Ramos (cell line): ENCODE data around the gene LCN10.
"Not testable (repeated sequence)": the region's sequence is repeated elsewhere in the genome, so short reads cannot be mapped to it uniquely, and the experiment has no call there.

Experiments used
- in situ Hi-C: fragments of 300-500 bp; cut with MboI; formaldehyde crosslinking; loops from one replicate; pipeline ENCODE4 v1.14.3; 2022; ENCODE audit warnings: low sequenced_read_pairs; ENCODE audit not compliant: unreplicated experiment

The LCN10 gene

DNA sequence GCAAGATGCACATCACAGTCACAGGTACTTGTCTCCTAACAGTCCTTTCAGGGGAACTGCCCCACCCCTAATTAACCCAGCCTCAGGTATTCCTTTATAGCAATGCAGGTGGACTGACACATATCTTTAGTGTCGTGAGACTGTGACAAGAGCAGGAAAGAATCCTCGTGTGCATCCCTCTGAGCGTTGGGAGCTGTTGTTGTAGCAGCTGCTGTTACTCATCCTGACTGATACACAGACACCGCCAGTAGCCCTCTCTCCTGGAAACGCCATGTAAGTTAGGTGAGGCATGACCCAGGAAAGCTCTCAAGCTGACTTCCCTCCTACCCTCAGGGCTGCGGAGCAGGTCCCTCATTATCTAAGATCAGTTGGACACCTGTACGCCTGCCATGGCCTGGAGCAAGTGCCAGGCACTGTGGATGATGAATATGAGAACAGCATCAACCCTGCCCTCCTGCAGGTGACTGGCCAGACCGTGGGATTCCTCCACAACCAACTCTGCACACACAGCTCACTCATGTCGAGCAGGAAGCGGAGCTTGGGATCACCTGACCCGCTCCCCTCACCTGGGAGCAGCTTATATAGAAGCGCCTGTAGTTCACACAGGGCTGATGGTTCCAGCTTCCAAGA, 31.8 kb upstream of the LCN10 start:
- in situ Hi-C loops: loop anchor here (25.0 kb wide), 2 partner anchors 463 to 688 kb away; partner anchors contain the start of genes CYSRT1, NSMF, RNF224 and SLC34A3

DNA sequence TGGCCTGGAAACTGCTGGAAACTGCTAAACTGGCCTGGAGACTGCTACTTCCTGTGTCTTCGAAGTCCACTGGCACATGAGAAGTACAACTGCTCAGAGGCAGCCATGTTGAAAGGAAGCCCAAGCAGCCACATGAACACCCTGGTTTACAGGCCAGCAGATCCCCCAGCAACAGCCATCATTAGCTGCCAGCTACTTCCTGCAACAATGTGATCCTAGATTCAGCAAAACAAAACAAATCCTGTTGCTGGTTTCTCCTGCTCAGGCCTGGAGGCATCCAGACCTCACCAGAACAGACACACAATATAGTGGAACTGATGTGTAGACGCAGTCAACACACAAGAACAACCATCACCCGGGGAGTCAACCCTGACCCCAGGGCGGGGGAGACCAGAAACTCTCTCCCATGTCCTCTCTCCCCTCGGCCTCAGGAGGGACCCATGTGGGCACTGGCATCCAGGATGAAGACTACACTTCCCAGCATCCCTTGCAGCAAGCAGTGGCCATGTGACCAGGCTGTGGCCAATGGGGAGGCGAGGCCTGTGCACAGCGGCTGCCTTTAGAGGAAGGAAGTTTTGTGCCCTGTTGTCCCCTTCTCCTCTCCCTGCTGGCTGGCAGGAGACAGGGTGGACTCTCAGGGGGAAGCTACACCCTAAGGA, 30.8 kb upstream of the LCN10 start:
- in situ Hi-C loops: no loop called here

- in situ Hi-C loops: no loop called here
Observed at GRCh38 chr9:136771907-136772415, 29.2 kb upstream of the LCN10 start.

GRCh38 chr9:136769710-136770191, 27.0 kb upstream of the LCN10 start:
- in situ Hi-C loops: no loop called here

DNA sequence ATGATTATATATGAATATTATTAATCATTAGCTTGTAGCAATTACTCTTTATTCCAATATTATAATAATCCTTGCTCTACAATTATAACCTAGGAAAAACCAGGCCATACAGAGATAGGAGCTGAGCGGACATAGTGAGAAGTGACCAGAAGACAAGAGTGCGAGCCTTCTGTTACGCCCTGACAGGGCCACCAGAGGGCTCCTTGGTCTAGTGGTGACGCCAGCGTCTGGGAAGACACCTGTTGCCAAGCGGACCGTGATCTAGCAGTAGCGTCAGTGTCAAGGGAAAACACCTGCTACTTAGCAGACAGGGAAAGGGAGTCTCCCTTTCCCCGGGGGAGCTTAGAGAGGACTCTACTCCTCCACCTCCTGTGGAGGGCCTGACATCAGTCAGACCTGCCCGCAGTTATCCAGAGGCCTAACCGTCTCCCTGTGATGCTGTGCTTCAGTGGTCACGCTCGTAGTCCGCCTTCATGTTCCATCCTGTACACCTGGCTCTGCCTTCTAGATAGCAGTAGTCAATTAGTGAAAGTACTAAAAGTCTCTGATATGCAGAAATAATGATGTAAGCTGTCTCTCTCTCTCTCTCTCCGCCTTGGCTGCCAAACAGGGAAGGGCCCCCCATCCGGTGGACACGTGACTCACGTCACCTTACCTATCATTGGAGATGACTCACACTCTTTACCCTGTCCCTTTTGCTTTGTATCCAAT, 23.8 kb upstream of the LCN10 start:
- in situ Hi-C loops: not testable (repeated sequence)

DNA sequence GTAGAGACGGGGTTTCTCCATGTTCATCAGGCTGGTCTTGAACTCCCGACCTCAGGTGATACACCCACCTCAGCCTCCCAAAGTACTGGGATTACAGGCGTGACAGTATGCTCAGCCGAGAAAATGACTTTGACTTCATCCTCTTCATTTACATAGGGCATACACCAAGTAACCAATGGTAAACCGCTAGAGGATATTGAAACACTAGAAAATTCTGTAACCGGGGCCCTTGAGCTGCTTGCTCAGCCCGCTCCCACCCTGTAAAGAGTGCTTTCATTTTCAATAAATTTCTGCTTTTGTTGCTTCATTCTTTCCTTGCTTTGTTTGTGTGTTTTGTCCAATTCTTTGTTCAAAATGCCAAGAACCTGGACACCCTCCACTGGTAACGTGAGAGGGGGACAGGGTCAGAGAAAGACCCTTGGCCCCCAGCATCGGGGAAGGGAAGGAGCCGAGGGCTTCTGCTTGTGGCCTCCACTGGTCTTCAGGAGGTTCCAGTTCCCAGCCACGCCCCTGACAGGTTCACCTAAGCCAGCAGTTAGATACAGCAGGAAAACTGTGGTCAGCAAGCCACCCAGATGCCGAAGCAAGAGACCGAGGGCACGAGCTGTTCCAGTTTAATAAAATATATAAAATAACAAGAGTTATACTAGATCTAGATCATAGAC, 23.1 kb upstream of the LCN10 start:
- in situ Hi-C loops: not testable (repeated sequence)

- in situ Hi-C loops: no loop called here
Observed at GRCh38 chr9:136765041-136765440, 22.3 kb upstream of the LCN10 start.

- in situ Hi-C loops: no loop called here
Observed at GRCh38 chr9:136764301-136764891, 21.7 kb upstream of the LCN10 start, which contains the start of gene LCN15. Gene LCN15, minus strand, starts transcription at chr9:136764518. Its CDS starts 30 bp downstream, at chr9:136764488.

DNA sequence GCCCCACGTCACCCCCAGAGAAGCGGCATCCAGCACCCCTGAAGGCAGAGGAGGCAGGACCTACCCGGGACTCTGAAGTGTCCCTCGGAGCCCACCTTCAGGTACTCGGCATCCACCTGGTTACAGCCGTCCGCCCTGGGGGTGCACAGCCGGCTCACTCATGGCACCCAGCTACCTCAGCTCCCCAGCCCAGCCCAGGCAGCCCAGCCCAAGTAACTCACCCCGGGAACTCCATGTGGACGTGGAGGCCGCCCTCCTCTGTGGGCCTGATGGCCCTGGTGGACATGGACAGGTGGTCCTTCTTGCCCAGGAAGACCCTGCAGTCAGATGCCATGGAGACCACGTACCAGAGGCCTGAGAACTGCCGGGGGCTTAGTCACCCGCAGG, 20.9 kb upstream of the LCN10 start:
- in situ Hi-C loops: no loop called here

- in situ Hi-C loops: no loop called here
Observed at GRCh38 chr9:136762915-136763648, 20.3 kb upstream of the LCN10 start.

- in situ Hi-C loops: no loop called here
Observed at GRCh38 chr9:136762221-136762691, 19.5 kb upstream of the LCN10 start.

DNA sequence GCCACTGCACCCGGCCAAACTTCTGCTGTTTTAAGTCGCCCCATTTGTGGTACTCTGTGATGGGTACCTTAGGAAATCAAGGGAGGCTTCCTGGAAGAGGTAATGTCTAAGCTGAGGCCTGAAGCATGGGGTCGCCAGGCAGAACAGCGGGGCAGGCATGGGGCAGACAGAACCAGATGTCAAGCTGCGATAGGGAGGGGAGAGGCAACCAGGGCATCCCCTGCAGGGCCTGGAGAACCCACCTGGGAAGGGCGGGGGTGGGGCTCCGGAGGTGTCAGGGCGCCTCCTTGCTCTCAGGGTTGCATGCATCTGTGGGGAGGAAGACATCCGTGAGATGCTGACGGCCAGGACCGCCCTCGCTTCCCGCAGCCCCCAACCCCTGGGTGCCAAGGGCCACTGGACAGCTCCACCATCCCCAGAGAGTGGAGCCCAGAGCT, 18.8 kb upstream of the LCN10 start:
- in situ Hi-C loops: no loop called here

- in situ Hi-C loops: not testable (repeated sequence)
Observed at GRCh38 chr9:136760834-136761544, 18.2 kb upstream of the LCN10 start.

- in situ Hi-C loops: no loop called here
Observed at GRCh38 chr9:136760424-136760823, 17.7 kb upstream of the LCN10 start.

DNA sequence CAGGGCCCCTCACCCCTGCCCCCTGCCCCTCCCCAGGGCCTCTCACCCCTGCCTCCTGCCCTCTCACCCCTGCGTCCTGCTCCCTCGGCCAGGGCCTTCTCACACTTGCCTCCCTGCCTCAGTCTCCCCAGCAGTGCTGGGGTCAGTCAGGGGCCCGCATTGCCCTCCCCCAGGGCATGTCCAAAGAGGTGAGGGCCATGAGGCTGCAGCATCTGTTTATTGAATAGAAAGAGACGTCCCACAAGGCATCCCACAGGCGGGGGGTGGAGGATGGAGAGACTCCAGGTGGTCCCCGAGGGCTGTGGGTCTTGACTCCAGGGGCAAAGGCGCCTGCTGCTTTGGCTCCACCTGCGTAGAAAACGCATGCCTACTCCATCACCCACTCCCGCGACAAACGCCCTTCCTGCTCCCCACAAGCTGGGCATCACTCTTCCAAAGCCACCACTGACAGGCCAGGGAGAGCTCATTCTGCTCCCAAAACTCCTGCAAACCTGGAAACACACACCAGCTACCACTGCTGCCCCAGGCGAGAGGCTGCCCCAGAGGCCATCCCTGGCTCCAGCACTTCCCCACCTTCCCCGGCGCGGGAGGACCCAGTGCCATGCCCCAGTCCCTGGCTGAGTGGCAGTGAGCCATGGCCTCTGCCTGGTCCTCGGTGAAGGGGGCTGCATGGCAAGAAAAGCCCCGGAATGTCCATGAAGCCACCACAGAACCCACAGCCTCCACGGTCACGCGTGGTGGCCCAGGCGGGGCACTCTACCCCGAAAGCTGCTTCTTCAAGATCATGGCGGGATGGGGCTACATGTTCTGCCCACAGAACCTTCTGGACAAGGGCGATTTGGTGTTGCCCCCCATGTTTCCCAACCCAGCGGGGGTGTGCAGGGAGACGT, 16.9 kb upstream of the LCN10 start:
- in situ Hi-C loops: no loop called here

DNA sequence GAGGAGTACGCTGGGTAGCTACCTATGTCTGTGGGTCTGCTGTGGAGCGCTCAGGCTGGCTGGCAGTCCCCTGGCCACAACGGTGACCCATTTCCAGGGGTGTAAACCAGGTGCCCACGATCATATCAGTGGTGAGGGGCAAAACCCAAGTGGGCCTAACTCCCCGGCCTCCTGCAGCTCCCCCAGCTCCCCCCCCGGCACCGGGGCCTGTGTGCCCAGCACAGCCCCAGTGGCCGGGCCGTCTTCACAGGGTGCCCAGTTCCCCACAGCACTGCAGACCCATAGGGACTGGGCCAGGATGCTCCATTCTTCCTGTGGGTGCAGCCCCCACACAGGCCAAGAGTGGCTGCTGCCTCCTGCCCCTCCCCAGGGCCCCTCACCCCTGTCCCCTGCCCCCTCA, 16.3 kb upstream of the LCN10 start:
- in situ Hi-C loops: no loop called here

DNA sequence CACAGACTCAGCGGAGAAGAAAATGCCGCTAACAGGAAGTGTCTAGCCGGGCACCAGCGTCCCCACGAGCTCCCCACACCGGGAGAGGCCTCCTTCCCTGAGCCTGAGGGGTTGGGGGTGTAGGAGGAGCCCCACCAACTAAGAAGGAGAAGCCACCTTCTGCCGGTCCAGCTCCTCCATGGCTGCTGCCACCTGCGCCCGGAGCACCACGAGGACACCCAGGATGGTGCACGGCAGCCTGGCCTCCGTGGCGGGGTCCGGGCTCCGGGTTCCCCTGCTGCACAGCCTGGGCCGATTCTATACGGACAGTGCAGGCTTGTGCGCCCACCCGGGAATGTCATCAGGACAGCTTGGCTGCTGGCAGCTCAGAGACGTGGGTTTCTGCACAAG, 15.0 kb upstream of the LCN10 start:
- in situ Hi-C loops: no loop called here

DNA sequence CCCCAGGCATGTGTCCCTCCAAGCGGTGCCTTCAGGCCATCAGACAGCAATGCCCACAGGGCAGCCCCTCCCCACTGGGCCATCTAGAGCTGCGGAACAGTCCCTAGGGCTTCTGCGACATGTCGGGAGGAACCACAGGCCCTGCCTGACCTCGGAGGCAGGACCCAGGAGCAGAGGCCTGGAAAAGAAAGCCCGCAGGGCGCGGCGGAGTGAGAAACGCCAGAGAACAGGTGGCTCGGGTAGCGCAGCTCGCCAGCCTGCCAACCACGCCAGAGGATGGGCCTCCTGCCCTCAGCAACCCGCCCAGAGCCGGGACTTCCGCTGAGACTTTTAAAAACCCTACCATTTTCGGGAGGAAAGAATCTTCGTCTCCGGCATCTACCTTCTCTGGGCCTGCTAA, 14.6 kb upstream of the LCN10 start:
- in situ Hi-C loops: no loop called here
